Lower leg skin (tissue), 3 donors: Measurements from ENCODE around the gene HDAC5.

Experiments
- CTCF ChIP-seq, 3 donors: fragments of 450-650 bp; IDR thresholded peaks; one replicate each; pipeline ENCODE4 v1.5.1; 2016; ENCODE audit warnings: antibody characterized with exemption in 3 of 3, mild to moderate bottlenecking in 3 of 3, moderate library complexity in 2 of 3
- POLR2A ChIP-seq, 2 donors: fragments of 450-650 bp; IDR thresholded peaks; one replicate each; pipeline ENCODE4 v1.6.1; 2016 to 2017; ENCODE audit warnings: antibody characterized with exemption in 2 of 2, mild to moderate bottlenecking in 1 of 2, moderate library complexity in 1 of 2

GRCh38 chr17:44045486-44045885 is 78.0 kb downstream of the HDAC5 start:
- TF ChIP-seq POLR2A (IDR thresholded peaks at IDR 0.05) (no peak), CTCF (IDR thresholded peaks at IDR 0.05) (no peak)
